SU-DHL-6 (cell line): Measurements from ENCODE around the gene BCAP31.
"Not testable (repeated sequence)": the region's sequence is repeated elsewhere in the genome, so short reads cannot be mapped to it uniquely, and the experiment has no call there.

Experiments
- CTCF ChIP-seq: fragments of 200-600 bp; sonication (generic); IDR thresholded peaks from one replicate; pipeline ENCODE4 v1.5.1; 2017; ENCODE audit warnings: antibody characterized with exemption, mild to moderate bottlenecking, low read length, moderate library complexity; ENCODE audit not compliant: insufficient read depth, poor library complexity, severe bottlenecking
- EZH2phosphoT487 ChIP-seq: fragments of 200-600 bp; sonication (generic), shearing (Covaris generic); conservative IDR thresholded peaks from 2 replicates; pipeline ENCODE4 v1.6.1; 2018; ENCODE audit warnings: mild to moderate bottlenecking, antibody characterized with exemption, low read length, moderate library complexity, mixed read lengths

GRCh38 chrX:153696538-153696937 lies 27.6 kb downstream of the BCAP31 start:
- TF ChIP-seq CTCF, EZH2phosphoT487: not testable (repeated sequence)
